ENCODE data around the gene CCL24.
"Not testable (repeated sequence)": the region's sequence is repeated elsewhere in the genome, so short reads cannot be mapped to it uniquely, and the experiment has no call there.

Gene CCL24

DNA sequence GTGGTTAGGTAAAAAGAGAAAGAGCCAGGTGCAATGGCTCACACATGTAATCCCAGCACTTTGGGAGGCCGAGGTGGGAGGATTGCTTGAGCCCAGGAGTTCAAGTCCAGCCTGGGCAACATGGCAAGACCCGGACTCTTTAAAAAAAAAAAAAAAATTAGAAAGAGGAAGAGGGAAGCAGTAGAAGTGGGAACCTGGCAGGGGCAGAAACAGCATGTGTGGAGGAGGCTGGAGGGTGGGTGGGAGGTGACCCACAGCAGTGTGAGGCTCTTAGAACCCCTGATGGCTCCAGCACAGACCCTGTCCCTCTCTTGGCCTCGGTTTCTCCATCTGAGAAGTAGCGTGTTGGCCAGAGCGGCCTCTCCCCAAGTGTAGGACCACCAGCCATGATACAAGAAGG is 4.9 kb upstream of the CCL24 start:
- no peak for DNase-seq

DNA sequence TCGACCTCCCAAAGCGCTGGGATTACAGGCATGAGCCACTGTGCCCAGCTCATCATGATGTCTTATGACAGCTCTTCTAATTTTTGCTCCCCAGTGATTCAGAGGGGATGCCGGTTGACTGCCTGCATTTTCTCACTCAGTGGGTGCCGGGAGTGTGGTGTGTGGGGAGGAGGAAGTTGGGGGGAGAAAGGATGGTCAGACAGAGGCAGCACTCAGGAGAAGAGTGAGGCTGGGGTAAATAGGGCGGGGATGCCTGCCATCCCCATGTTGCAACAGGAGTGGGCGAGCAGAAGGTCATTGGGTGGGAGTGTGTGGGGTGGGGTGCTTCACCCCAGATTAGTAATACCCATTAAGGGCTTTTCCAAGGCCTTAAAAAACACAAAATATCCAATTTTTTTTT is 3.5 kb upstream of the CCL24 start:
- DNase-seq: no peak

DNA sequence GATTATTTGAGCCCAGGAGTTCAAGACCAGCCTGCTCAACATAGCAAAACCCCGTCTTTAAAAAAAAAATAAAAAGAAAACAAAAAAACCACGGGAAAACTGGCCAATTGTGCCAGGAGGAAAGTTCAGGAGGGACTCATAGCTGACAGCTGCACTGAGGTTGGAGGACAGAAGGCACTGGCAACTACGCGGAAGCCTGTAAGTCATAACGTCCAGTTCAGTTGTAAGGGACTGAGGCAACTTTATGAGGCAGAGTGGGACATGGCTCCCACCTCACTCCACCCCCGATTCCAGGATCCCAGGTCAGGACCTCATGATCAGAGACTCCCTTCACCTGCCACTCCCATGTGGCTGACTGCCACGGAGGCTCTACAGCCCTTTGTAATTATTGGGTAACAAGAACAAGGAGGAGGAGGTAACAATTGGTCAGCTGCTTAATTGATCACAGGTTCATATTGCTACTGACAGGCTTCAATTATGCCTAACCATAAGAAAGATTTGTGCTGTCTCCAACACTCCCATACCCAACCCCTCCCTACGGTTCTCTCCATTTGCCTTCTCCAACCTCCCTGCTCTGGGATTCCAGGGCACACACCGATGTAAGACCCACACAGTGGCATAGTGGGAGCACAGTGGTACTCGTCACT is 1.9 kb upstream of the CCL24 start:
- DNase-seq: no peak

DNA sequence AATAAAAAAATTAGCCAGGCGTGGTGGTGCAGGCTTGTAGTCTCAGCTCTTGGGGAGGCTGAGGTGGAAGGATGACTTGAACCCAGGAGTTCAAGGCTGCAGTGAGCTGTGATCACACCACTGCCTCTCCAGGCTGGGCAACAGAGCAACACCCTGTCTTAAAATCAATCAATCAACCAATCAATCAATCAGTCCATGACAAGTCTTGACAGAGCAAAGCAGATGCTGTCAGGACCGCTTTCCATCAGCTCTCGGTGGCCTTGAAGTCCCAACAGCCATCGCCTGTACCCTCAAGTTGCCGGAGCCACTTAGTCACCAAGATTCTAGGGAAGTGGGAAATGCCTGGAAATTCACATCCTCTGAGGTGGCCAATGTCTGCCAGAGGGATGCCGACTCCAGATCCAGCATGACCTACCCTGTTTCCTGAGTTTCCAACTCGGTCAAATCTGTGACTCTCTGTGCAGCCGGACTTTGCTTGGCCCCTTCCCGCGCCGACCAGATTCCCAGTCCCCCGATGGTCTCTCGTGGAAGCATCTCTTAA is 871 bp upstream of the CCL24 start:
- DNase-seq: no peak

DNA sequence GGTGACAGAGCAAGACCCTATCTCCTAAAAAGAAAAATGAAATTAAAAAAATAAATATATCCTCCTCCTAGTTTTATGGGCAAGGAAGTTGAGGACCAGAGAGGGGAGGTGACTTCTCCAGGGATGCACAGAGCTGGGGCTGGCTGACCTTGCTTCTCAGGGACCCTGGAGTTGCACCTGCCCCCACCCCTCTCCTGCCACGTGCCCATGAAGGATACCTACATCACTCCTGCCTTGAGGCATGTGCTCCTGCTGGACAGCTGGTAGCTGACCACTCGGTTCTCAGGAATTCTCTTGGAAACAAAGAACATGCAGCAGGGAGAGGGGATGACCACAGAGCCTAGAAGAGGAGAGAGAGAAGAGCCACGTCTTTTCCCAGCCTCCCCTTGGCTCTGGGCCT is 522 bp downstream of the CCL24 start:
- no peak for DNase-seq

GRCh38 chr7:75811894-75812678 is 1.5 kb downstream of the CCL24 start:
- DNase-seq: no peak

DNA sequence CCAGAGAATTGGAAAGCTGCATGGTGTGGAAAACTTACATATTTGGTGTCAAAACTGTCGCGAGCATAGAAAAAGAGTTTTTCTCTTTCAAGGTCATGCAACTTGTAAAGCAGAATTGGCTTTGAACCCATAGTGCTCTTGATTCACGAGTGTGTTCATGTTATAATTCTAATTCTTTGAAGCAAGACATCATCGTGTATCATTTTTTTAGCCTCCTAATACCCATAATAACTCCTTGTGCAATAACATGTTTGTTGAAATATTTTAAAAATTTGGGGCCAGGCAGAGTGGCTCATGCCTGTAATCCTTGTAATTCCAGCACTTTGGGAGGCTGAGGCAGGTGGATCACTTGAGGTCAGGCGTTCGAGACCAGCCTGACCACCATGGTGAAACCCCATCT is 4.2 kb downstream of the CCL24 start:
- DNase-seq: no peak

DNA sequence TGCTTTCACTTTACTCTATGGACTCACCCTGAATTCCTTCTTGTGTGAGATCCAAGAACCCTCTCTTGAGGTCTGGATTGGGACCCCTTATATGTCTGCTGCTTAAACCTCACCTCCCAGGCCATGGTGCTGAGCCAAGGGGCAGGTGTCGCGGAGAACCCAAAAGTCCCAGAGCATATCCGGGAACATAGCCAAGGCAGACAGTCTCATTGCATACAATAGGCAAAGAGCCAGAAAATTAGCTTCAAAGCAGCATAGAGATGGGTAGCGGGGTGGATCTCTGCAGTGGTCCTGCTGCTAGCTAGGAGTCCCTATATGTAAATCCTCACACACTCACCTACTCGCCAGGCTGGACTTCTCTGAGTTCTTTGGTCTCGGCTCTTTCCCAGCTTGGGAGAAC is 5.5 kb downstream of the CCL24 start:
- no peak for DNase-seq

GRCh38 chr7:75807452-75807851 is 6.2 kb downstream of the CCL24 start:
- DNase-seq: no peak

- no peak for DNase-seq
Observed at GRCh38 chr7:75806560-75807307, 6.9 kb downstream of the CCL24 start.

DNA sequence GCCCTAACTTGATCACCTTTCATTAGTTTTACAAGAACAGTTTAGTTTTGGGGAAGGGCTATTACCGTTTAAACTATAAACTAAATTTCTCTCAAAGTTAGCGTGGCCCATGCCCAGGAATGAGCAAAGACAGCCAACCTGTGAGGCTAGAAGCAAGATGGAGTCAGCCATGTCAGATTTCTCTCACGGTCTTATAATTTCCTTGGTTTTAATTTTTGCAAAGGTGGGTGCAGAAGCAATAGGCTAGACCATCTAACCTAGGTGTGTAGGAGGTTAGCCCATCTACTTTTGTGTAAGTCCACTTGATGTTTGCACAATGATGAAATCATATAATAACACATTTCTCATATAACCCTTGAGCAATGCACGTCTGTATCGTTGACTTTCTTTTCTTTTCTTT is 8.9 kb downstream of the CCL24 start:
- no peak for DNase-seq

DNA sequence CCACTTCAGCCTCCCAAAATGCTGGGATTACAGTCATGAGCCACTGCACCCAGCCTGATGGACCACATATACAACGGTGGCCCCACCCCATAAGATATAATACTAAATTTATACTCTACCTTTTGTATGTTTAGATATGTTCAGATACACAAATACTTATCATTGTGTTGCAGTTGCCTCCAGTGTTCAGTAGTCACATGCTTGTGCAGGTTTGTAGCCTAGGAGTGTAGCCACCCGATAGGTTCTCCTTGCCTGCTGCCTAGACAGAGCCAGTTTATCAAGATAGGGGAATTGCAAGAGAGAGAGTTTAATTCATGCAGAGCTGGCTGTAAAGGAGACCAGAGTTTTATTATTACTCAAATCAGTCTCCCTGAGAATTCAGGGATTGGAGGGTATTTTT is 9.6 kb downstream of the CCL24 start:
- no peak for DNase-seq

DNA sequence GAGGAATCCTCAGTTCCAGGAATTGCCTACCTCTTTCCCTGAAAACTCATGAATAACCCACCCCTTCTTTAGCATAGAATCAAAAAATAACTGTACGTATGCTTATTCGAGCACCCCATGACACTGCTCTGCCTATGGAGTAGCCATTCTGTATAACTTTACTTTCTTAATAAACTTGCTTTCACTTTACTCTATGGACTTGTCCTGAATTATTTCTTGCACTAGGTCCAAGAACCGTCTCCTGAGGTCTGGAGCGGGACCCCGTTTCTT is 11.1 kb downstream of the CCL24 start:
- DNase-seq: no peak

DNA sequence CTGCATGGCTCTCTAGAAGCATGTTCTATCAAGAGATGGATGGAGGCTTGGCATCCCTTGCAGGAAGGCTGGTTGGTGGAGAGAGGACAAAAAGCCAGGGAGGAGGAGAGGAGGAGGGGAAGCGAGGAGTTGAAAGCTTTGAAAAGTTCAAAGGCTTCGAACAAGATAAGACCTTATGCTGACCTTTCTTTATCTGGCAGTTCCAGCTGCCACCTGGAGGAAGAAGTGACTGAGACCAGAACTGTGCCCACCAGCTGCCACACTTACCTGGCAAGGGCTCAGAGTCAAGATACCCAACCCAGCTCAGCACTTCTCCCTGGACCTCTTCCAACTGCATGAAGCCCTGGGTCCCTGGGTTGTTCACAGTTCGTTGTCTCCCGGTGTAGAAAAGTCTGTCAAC is 14.8 kb downstream of the CCL24 start:
- no peak for DNase-seq

DNA sequence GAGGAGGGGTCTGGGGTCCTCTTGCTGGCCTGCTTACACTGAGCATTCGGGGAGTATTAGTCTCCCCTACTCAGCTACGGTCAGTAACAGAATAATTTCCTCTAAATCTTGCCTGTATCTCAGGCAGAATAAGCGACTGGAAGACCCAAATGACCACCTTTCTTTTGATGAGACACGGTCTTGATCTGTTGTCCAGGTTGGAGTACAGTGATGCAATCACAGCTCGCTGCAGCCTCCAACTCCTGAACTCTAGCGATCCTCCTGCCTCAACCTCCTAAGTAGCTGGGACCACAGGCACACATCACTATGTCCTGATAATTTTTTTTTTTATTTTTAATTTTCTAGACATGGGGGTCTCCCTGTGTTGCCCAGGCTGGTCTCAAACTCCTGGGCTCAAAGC is 17.2 kb downstream of the CCL24 start:
- DNase-seq: no peak

- DNase-seq: no peak
Observed at GRCh38 chr7:75795831-75796285, 17.7 kb downstream of the CCL24 start.

DNA sequence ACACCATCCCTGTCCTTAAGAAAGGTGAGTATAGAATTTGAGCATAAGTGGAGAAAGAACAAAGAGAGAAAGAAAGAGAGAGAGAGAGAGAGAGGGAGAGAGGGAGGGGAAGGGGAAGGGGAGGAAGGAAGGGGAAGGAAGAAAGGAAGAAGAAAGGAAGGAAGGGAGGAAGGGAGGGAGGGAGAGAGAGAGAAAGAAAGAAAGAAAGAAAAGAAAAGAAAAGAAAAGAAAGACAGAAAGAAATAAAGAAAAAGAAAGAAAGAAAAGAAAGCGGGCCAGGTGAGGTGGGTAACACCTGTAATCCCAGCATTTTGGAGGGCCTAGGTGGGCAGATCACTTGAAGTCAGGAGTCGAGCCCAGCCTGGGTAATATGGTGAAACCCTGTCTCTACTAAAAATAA is 19.9 kb downstream of the CCL24 start:
- DNase-seq: no peak

- DNase-seq: not testable (repeated sequence)
Observed at GRCh38 chr7:75792567-75792966, 21.0 kb downstream of the CCL24 start.

DNA sequence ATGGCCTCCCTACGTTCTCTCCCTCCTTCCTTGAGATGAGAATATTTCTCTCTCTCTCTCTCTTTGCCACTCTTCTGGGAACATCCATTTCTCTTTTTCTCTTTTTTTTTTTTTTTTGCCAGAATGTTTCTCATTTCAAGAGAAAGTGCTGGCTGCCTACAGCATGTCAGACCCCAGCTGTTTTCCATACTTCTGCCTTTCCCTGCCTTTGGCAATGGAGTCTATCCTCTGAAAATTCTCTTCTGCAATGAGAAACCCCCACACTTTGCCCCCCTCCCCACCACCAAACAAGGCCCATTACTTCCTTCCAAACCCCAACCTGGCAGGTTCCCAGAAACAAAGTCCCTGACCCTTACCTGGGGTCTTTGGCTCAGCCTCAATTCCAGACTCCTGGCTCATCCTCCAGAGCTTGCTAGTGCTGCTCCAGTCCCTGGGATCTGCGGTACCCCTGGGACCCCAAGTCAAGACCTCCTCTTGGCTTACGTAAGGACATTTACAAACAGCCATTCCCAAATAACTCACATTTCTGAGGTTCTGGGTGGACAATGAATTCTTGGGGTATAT is 24.2 kb downstream of the CCL24 start:
- DNase-seq: no peak

- not testable (repeated sequence) for DNase-seq
Observed at GRCh38 chr7:75788154-75788847, 25.3 kb downstream of the CCL24 start.

- DNase-seq: not testable (repeated sequence)
Observed at GRCh38 chr7:75783058-75783457, 30.5 kb downstream of the CCL24 start.

- not testable (repeated sequence) for DNase-seq
Observed at GRCh38 chr7:75780647-75781273, 32.8 kb downstream of the CCL24 start.
